BLaER1 (cell line): Measurements from ENCODE around the gene STX18.

Experiments
- H3K27ac ChIP-seq: shearing (Covaris generic); formaldehyde crosslinking; 2 replicates; pipeline ENCODE4 v1.8.1; 2022
- H3K27me3 ChIP-seq: shearing (Covaris generic); formaldehyde crosslinking; 2 replicates; pipeline ENCODE4 v1.8.1; 2022
- H3K36me3 ChIP-seq: shearing (Covaris generic); formaldehyde crosslinking; 2 replicates; pipeline ENCODE4 v1.8.1; 2022
- H3K4me1 ChIP-seq: shearing (Covaris generic); formaldehyde crosslinking; 2 replicates; pipeline ENCODE4 v1.8.1; 2022
- H3K4me2 ChIP-seq: shearing (Covaris generic); formaldehyde crosslinking; 2 replicates; pipeline ENCODE4 v1.8.1; 2022
- H3K4me3 ChIP-seq: shearing (Covaris generic); formaldehyde crosslinking; 2 replicates; pipeline ENCODE4 v1.8.1; 2022
- H3K9ac ChIP-seq: shearing (Covaris generic); formaldehyde crosslinking; 2 replicates; pipeline ENCODE4 v1.8.1; 2022
- H3K9me3 ChIP-seq: shearing (Covaris generic); formaldehyde crosslinking; 2 replicates; pipeline ENCODE4 v1.8.1; 2022
- H4K20me1 ChIP-seq: shearing (Covaris generic); formaldehyde crosslinking; 2 replicates; pipeline ENCODE4 v1.8.1; 2022
- Cebpa-rat ChIP-seq: shearing (Covaris generic); IDR thresholded peaks from 2 replicates; pipeline ENCODE4 v1.8.1; 2022

Gene STX18

GRCh38 chr4:4391866-4392265 lies 150.0 kb downstream of the STX18 start:
- Histone ChIP-seq H3K27me3 (peaks cover 79% of the 10 kb centered on the region), H3K4me3 (no peak overlapping the region)

DNA sequence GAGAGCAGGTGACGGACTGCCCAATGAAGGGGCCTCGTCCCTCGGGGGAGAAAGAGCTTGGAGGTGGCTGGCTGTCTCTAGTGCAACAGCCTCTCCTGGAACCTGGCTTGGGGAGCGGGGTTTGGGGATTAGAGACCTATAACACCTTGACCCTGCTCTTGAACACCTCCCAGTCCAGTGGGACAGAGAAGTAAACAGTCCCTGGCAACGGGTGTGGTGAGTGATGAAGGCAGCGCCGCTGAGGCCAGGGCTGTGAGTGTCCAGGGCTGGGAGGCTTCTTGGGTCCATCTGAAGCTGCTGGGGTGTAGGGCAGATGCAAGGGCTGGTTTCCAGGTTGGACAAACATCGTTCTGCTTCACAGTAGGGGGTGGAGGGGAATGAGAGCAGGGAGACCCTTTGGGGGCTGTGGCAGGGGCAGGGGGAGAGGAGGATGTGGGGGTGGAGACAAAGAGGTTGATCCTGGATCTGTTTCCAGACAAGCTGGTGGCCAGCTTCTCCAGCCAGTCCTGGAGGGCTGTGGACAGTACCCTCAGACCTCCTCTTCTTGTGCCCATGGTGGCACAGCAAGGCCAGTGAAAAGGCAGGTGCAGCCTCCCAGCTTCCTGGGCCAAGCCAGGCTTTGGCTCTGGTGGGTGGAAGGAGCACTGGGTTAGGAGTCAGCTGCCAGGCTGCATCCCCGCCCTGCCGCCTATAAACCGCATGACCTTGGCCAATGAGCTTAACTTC lies 151.2 kb downstream of the STX18 start:
- H3K27me3 ChIP-seq = peaks cover 79% of the 10 kb centered on the region
- H4K20me1 ChIP-seq = peaks cover 40% of the 10 kb centered on the region
- peaks cover 32% of the 10 kb centered on the region for H3K4me1 ChIP-seq
- H3K9ac ChIP-seq = no peak overlapping the region
- no peaks in the 10 kb centered on the region for H3K36me3 ChIP-seq
- no peak for TF ChIP-seq Cebpa-rat
- no peak overlapping the region for H3K4me3 ChIP-seq
- H3K9me3 ChIP-seq = no peaks in the 10 kb centered on the region
- no peak overlapping the region for H3K27ac ChIP-seq
- H3K4me2 ChIP-seq = no peak overlapping the region

More at GRCh38 chr4:4391866-4392265, 150.0 kb downstream of the STX18 start:
- no peak overlapping the region for H3K27ac ChIP-seq
- no peaks in the 10 kb centered on the region for H3K9me3 ChIP-seq
- no peaks in the 10 kb centered on the region for H3K36me3 ChIP-seq
- peaks cover 36% of the 10 kb centered on the region for H4K20me1 ChIP-seq
- H3K9ac ChIP-seq = no peak overlapping the region
- H3K4me2 ChIP-seq = no peak overlapping the region
- peaks cover 32% of the 10 kb centered on the region for H3K4me1 ChIP-seq
- no peak for TF ChIP-seq Cebpa-rat

DNA sequence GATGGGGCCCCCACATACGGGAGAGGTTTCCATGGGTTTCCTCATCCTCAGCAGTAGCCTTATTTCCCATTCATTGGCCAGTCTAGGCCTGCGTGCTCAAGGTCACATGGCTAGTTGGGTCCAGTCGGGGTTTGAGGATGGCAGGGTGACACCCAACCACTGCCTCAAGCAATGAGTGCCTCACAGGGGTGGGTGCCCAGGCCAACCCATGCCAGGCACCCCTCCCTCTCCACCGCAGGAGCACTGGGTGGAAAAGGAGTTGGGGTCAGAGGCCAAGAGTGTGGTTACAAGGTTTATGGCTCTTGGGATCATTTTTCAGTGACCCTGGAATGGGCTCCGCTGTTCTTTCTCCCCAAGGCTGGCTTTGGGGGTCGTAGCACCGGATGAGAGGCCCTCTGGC lies 151.8 kb downstream of the STX18 start:
- TF ChIP-seq Cebpa-rat = no peak
- Histone ChIP-seq H3K9me3 (no peaks in the 10 kb centered on the region), H3K4me3 (no peak overlapping the region), H3K27me3 (peaks cover 79% of the 10 kb centered on the region), H4K20me1 (peaks cover 38% of the 10 kb centered on the region), H3K27ac (no peak overlapping the region), H3K4me1 (peaks cover 29% of the 10 kb centered on the region), H3K36me3 (no peaks in the 10 kb centered on the region), H3K9ac (no peak overlapping the region), H3K4me2 (no peak overlapping the region)

DNA sequence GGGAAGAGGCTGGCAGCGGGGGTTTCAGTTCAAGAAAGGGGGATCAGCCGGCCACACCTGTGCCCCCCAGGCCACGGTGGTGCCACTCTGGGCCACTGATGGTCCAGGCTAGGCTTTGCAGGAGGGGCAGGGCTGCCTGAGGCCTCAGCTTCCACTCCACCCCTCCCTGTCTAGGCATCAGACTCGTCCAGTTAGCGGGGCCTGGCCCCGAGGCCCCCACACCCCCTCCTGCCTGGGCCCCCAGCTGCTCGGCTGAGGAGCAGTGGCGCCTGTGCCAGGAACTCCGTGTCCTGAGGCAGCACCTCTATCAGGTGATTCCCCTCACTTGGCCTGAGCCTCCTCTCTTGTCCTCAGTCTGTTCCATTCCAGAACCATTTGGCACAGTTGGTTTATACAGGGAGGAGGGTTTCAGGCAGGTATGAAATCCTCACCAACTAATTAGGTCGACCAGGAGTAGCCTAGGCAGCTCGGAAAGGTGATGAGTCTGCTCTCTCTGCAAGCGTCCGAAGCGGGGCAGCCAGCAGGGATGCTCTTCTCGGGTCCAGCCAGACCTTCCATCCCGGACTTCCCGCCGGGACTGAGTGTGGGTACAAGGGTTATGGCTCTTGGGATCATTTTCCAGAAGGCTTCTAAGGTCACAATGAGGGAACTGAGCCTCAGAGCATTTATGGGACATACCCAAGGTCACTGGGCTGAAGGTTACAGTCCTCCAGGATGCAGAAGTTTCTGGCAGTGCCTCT lies 152.8 kb downstream of the STX18 start:
- H3K27ac ChIP-seq = no peak overlapping the region
- peaks cover 28% of the 10 kb centered on the region for H4K20me1 ChIP-seq
- no peak overlapping the region for H3K9ac ChIP-seq
- peaks cover 29% of the 10 kb centered on the region for H3K4me1 ChIP-seq
- no peaks in the 10 kb centered on the region for H3K9me3 ChIP-seq
- peaks cover 79% of the 10 kb centered on the region for H3K27me3 ChIP-seq
- TF ChIP-seq Cebpa-rat = no peak
- no peak overlapping the region for H3K4me2 ChIP-seq
- no peaks in the 10 kb centered on the region for H3K36me3 ChIP-seq
- no peak overlapping the region for H3K4me3 ChIP-seq

DNA sequence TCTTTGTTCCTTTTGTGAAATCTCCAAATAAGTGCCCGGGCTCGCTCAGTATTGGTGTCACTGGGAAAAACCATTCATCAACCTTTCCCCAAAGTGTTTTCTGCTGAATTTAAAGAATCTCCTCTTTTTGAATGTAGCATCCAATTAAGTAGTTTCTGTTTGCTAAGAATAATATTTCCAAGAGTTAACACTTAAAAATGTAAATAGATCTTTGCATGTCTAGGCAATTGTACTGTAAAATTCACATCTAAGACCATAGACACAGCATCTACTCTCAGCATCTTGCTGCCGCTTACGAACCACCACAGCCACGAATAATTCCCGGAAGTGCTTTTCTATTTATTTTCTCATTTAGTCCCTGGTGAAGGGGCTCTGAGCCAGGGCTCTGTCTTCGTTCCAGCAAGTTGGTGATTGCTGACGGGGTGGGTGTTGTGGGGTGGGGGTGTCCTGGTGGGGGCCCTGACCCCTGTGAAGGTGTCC lies 153.5 kb downstream of the STX18 start:
- Histone ChIP-seq H3K9ac (no peak overlapping the region), H3K27ac (no peak overlapping the region), H3K27me3 (peaks cover 81% of the 10 kb centered on the region)

DNA sequence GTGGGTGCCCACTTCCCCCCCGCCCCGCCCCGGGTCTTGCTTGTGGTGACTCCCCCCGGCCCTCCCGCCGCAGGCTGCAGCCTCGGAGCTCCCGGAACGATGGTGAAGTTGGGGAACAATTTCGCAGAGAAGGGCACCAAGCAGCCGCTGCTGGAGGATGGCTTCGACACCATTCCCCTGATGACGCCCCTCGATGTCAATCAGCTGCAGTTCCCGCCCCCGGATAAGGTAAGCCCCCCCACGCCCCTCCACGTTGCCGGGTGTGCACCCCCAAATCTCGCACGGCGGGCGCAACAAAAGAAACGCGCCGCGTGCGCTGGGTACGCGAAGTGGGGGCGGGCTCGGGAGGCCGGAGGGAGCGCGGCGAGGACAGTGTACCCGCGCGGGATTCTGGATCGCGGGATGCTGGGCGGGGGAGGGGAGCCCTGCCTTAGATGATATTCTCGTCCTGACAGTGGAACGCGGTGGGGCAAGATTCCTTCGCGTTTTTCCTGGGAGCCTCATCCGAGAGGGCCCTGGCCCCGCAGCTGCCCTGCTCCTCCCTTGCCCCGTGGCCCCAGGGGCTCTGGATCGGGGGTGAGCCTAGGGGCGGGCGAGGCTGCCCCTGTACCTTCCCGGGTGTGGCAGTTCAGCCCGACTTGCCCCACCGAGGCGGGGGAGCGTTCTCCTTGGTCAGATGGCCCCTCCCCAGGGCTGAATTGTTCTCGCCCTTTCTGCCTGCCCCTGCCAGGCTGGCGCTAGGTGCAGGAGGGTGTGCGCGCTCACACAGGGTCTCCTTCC lies 154.1 kb downstream of the STX18 start:
- H3K27ac ChIP-seq = no peak overlapping the region
- TF ChIP-seq Cebpa-rat = no peak

More for the DNA sequence above, 153.5 kb downstream of the STX18 start:
- Histone ChIP-seq H3K36me3 (no peaks in the 10 kb centered on the region), H3K4me2 (peak overlapping the region; percentile 100), H4K20me1 (peaks cover 28% of the 10 kb centered on the region), H3K4me1 (peaks cover 29% of the 10 kb centered on the region), H3K4me3 (peak overlapping the region; percentile 76), H3K9me3 (no peaks in the 10 kb centered on the region)
- no peak for TF ChIP-seq Cebpa-rat

DNA sequence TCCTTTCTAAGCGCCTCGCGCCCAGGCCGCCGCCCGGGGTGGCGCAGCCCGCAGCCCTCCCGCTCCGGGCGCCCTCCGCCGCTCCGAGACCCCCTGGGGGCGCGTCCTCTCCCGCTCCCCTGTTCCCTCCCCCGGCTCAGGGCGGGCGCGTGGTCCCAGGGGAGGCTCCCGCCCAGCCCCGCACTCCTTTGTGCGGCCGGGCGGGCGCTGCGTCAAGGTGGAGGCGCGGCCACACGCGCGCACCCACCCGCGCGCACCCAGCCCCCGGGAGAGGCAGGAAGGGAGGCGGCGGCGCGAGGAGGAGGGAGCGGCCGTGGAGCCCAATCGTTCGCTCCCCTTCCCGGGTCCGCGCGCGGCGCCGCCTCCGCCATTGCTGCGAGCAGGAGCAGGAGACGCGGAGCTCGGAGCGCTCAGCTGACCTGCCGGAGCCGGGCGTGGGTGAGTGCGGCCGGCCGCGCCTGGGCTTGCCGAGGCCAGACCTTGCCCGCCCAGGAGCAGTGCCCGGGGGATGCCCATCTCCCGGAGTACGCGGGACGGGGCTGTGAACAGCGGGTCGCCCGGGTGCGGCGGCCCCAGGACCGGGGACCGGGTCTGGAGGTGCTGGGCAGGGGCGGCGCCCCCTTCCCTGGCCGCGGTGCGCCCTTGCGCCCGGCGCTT lies 155.0 kb downstream of the STX18 start, which contains the start of gene NSG1:
Gene NSG1 (plus strand): TSS at position 367 of the 657 bp plus-strand sequence. CDS start 528 bp downstream, outside the sequence.
- Histone ChIP-seq H3K9me3 (no peaks in the 10 kb centered on the region), H3K4me3 (peak within 1 kb of the TSS; percentile 76), H3K9ac (peak within 1 kb of the TSS; percentile 45; the same call in 1 of the 2 replicates), H3K27ac (no peak within 1 kb of the TSS), H3K27me3 (peaks cover 90% of the 10 kb centered on the region), H3K4me2 (peak within 1 kb of the TSS; percentile 100), H3K36me3 (no peaks in the 10 kb centered on the region), H4K20me1 (peaks cover 28% of the 10 kb centered on the region), H3K4me1 (peaks cover 29% of the 10 kb centered on the region)
- no peak for TF ChIP-seq Cebpa-rat

More for the DNA sequence above, 154.1 kb downstream of the STX18 start:
- H3K27me3 ChIP-seq = peaks cover 86% of the 10 kb centered on the region
- peak overlapping the region; percentile 76 for H3K4me3 ChIP-seq
- H3K4me1 ChIP-seq = peaks cover 29% of the 10 kb centered on the region
- no peaks in the 10 kb centered on the region for H3K36me3 ChIP-seq
- peak overlapping the region; percentile 100 for H3K4me2 ChIP-seq
- no peak overlapping the region for H3K9ac ChIP-seq
- H3K9me3 ChIP-seq = no peaks in the 10 kb centered on the region
- H4K20me1 ChIP-seq = peaks cover 28% of the 10 kb centered on the region

- Histone ChIP-seq H3K27me3 (peaks cover 89% of the 10 kb centered on the region), H4K20me1 (peaks cover 28% of the 10 kb centered on the region), H3K9me3 (no peaks in the 10 kb centered on the region), H3K4me1 (peaks cover 29% of the 10 kb centered on the region), H3K9ac (peak overlapping the region; percentile 45; the same call in 1 of the 2 replicates), H3K27ac (no peak overlapping the region), H3K36me3 (no peaks in the 10 kb centered on the region), H3K4me2 (peak overlapping the region; percentile 100), H3K4me3 (peak overlapping the region; percentile 76)
- no peak for TF ChIP-seq Cebpa-rat
These were observed 155.5 kb downstream of the STX18 start for GRCh38 chr4:4386296-4386735.
